Cardiac muscle cell (in vitro differentiated cells and primary cell): ENCODE measurements around the gene AKAP8. TPM values are rescaled to one million over a fixed set of nuclear protein-coding genes. Genes with fewer than 3 reads are reported as not detected.

Experiments
- DNase-seq, 2 donors: peaks; one replicate each; pipeline versions ENCODE4 v3.0.0 to v3.0.0-alpha.2; 2010 to 2017; ENCODE audit warnings: low read depth in 1 of 2, low spot score in 1 of 2
- H3K27ac ChIP-seq: fragments of 200-600 bp; sonication (generic); 2 replicates; pipeline ENCODE4 v1.5.1; 2016
- H3K27me3 ChIP-seq: fragments of 200-600 bp; sonication (generic); 2 replicates; pipeline ENCODE4 v1.6.0; 2016; ENCODE audit warnings: control low read depth
- H3K36me3 ChIP-seq: fragments of 200-600 bp; sonication (generic); 2 replicates; pipeline ENCODE4 v1.5.1; 2016; ENCODE audit warnings: control low read depth
- H3K4me1 ChIP-seq: fragments of 200-600 bp; sonication (generic); 2 replicates; pipeline ENCODE4 v1.8.1; 2017; ENCODE audit warnings: low read depth, mild to moderate bottlenecking, mixed run types
- H3K4me3 ChIP-seq: fragments of 200-600 bp; sonication (generic); 2 replicates; pipeline ENCODE4 v1.5.1; 2016; ENCODE audit warnings: mild to moderate bottlenecking
- H3K9me3 ChIP-seq: fragments of 200-600 bp; sonication (generic); 2 replicates; pipeline ENCODE4 v1.5.1; 2017; ENCODE audit warnings: low read depth, mild to moderate bottlenecking, control low read depth
- CTCF ChIP-seq: IDR thresholded peaks from 2 replicates; pipeline ENCODE4 v1.5.1; 2012; ENCODE audit warnings: low read depth, mild to moderate bottlenecking, low read length
- polyA plus RNA-seq: library from polyadenylated mRNA; unstranded; fragments of >200 nt; fragmentation: Nextera tagmentation; extraction: Ambion mirVana; gene quantifications from 2 replicates; pipeline ENCODE4 v1.2.1, GENCODE V29; 2016
- total RNA-seq: library from RNA; depleted of rRNA; stranded (reverse); fragments of >200 nt; gene quantifications from 2 replicates; pipeline ENCODE4 v1.2.3, GENCODE V29; 2016

AKAP8 gene
- total and polyA plus RNA-seq, 2 experiments from 2014 or later = 17.8 to 34.5 TPM

- Histone ChIP-seq H3K27ac (no peak overlapping the region), H3K36me3 (peaks cover 42% of the 10 kb centered on the region), H3K27me3 (no peaks in the 10 kb centered on the region), H3K9me3 (no peaks in the 10 kb centered on the region), H3K4me1 (no peaks in the 10 kb centered on the region), H3K4me3 (no peak overlapping the region)
- no peak for DNase-seq
- no peak for TF ChIP-seq CTCF
These were observed 7.7 kb downstream of the AKAP8 start for GRCh38 chr19:15371786-15372380.

- no peaks in the 10 kb centered on the region for H3K9me3 ChIP-seq
- no peak for DNase-seq
- no peak overlapping the region for H3K4me3 ChIP-seq
- no peak for TF ChIP-seq CTCF
- H3K4me1 ChIP-seq = no peaks in the 10 kb centered on the region
- no peaks in the 10 kb centered on the region for H3K27me3 ChIP-seq
- H3K27ac ChIP-seq = no peak overlapping the region
- H3K36me3 ChIP-seq = peaks cover 42% of the 10 kb centered on the region
These were observed 8.5 kb downstream of the AKAP8 start for GRCh38 chr19:15371119-15371518.

GRCh38 chr19:15369594-15369891 is 10.0 kb downstream of the AKAP8 start:
- H3K27ac ChIP-seq = no peak overlapping the region
- no peak for TF ChIP-seq CTCF
- peaks cover 51% of the 10 kb centered on the region for H3K36me3 ChIP-seq
- H3K4me1 ChIP-seq = no peaks in the 10 kb centered on the region
- no peak for DNase-seq
- no peak overlapping the region for H3K4me3 ChIP-seq
- H3K9me3 ChIP-seq = no peaks in the 10 kb centered on the region
- no peaks in the 10 kb centered on the region for H3K27me3 ChIP-seq

GRCh38 chr19:15368798-15369593 is 10.6 kb downstream of the AKAP8 start:
- Histone ChIP-seq H3K27ac (no peak overlapping the region), H3K27me3 (no peaks in the 10 kb centered on the region), H3K36me3 (peaks cover 51% of the 10 kb centered on the region), H3K4me1 (no peaks in the 10 kb centered on the region), H3K9me3 (no peaks in the 10 kb centered on the region), H3K4me3 (no peak overlapping the region)
- no peak for DNase-seq
- TF ChIP-seq CTCF = no peak

GRCh38 chr19:15368051-15368632 is 11.4 kb downstream of the AKAP8 start:
- peaks cover 51% of the 10 kb centered on the region for H3K36me3 ChIP-seq
- TF ChIP-seq CTCF = no peak
- no peaks in the 10 kb centered on the region for H3K4me1 ChIP-seq
- H3K27me3 ChIP-seq = no peaks in the 10 kb centered on the region
- no peaks in the 10 kb centered on the region for H3K9me3 ChIP-seq
- H3K27ac ChIP-seq = no peak overlapping the region
- DNase-seq = no peak
- H3K4me3 ChIP-seq = no peak overlapping the region
